SH-SY5Y (cell line): ENCODE measurements around the gene DOCK8.

ENCODE experiments used
- GATA2 ChIP-seq: IDR thresholded peaks from 2 replicates; pipeline ENCODE4 v1.6.1; 2011; ENCODE audit warnings: mild to moderate bottlenecking, low read depth, low read length
- GATA3 ChIP-seq: IDR thresholded peaks from 2 replicates; pipeline ENCODE4 v1.6.1; 2011; ENCODE audit warnings: low read depth, mild to moderate bottlenecking, low read length, moderate library complexity

GRCh38 chr9:378263-378662, 163.6 kb downstream of the DOCK8 start:
- TF ChIP-seq GATA2, result no peak
- TF ChIP-seq GATA3, result no peak
